GM19193 (cell line): ENCODE results near the gene KCNQ1OT1.

Experiments used
- POLR2A ChIP-seq: IDR thresholded peaks from 4 replicates; pipeline ENCODE4 v1.6.1; 2011; ENCODE audit not compliant: insufficient read depth, insufficient read length; ENCODE audit errors: extremely low read depth

KCNQ1OT1 gene

GRCh38 chr11:2691355-2691761 is 8.4 kb downstream of the KCNQ1OT1 start:
- TF ChIP-seq POLR2A, result no peak

GRCh38 chr11:2690596-2691354 is 9.0 kb downstream of the KCNQ1OT1 start:
- no peak for TF ChIP-seq POLR2A

- no peak for TF ChIP-seq POLR2A
Observed at GRCh38 chr11:2689651-2690575, 9.9 kb downstream of the KCNQ1OT1 start.

- no peak for TF ChIP-seq POLR2A
Observed at GRCh38 chr11:2688381-2689231, 11.2 kb downstream of the KCNQ1OT1 start.

- TF ChIP-seq POLR2A, result no peak
Observed at GRCh38 chr11:2687782-2688191, 12.0 kb downstream of the KCNQ1OT1 start.

- TF ChIP-seq POLR2A, result no peak
Observed at GRCh38 chr11:2687223-2687530, 12.6 kb downstream of the KCNQ1OT1 start.

GRCh38 chr11:2686360-2687222 is 13.2 kb downstream of the KCNQ1OT1 start:
- no peak for TF ChIP-seq POLR2A

GRCh38 chr11:2685566-2686359 is 14.0 kb downstream of the KCNQ1OT1 start:
- no peak for TF ChIP-seq POLR2A

- TF ChIP-seq POLR2A, result no peak
Observed at GRCh38 chr11:2685051-2685450, 14.7 kb downstream of the KCNQ1OT1 start.

GRCh38 chr11:2684581-2684980 is 15.2 kb downstream of the KCNQ1OT1 start:
- TF ChIP-seq POLR2A, result no peak

- no peak for TF ChIP-seq POLR2A
Observed at GRCh38 chr11:2683806-2684205, 16.0 kb downstream of the KCNQ1OT1 start.

GRCh38 chr11:2681408-2682145 is 18.2 kb downstream of the KCNQ1OT1 start:
- TF ChIP-seq POLR2A, result no peak

GRCh38 chr11:2679011-2679676 is 20.6 kb downstream of the KCNQ1OT1 start:
- TF ChIP-seq POLR2A, result no peak

GRCh38 chr11:2678396-2678795 is 21.4 kb downstream of the KCNQ1OT1 start:
- no peak for TF ChIP-seq POLR2A
